CD4-positive, alpha-beta T cell (primary cell): ENCODE data around the gene FEV. TPM values are rescaled to one million over a fixed set of nuclear protein-coding genes. Genes with fewer than 3 reads are reported as not detected.

Experiments used
- ATAC-seq: fragments of 200-7000 bp; cut with Tn5 transposase; one replicate; pipeline ENCODE4 v1.10.0; 2022; ENCODE audit warnings: mild to moderate bottlenecking; ENCODE audit not compliant: poor library complexity
- CTCF ChIA-PET: fragments of 350-600 bp; sonication (Branson Sonifier 250); formaldehyde crosslinking; loops from one replicate; lab custom pipeline; 2021; ENCODE audit warnings: antibody characterized with exemption, inconsistent platforms; lab: Charles Lee
- POLR2A ChIA-PET: fragments of 350-600 bp; sonication (Branson Sonifier 250); formaldehyde crosslinking; loops from one replicate; lab custom pipeline; 2021; ENCODE audit warnings: antibody characterized with exemption, inconsistent platforms; lab: Charles Lee
- DNase-seq, 14 experiments: peaks; one replicate each; pipeline ENCODE4 v3.0.0-alpha.2; 2013 to 2020; ENCODE audit warnings: mixed read lengths in 2 of 14
- H3K27ac ChIP-seq, 2 donors: one replicate each; pipeline versions ENCODE4 v1.5.1 to v1.7.0; 2013; ENCODE audit warnings: low read length in 2 of 2, low read depth in 1 of 2, mild to moderate bottlenecking in 1 of 2
- H3K27me3 ChIP-seq, 2 experiments: 1 replicate in 1 of 2; 2 replicates in 1 of 2; pipeline versions ENCODE4 v1.6.1 to v1.7.0; 2013; ENCODE audit warnings: low read length in 2 of 2, control low read depth in 1 of 2, mild to moderate bottlenecking in 1 of 2, moderate library complexity in 1 of 2; ENCODE audit not compliant: insufficient read depth in 2 of 2, control insufficient read depth in 1 of 2
- H3K36me3 ChIP-seq: one replicate; pipeline ENCODE4 v1.6.1; 2013; ENCODE audit warnings: low read length, control low read depth; ENCODE audit not compliant: insufficient read depth
- H3K4me1 ChIP-seq: one replicate; pipeline ENCODE4 v1.6.1; 2013; ENCODE audit warnings: low read length, control low read depth; ENCODE audit not compliant: insufficient read depth
- H3K4me3 ChIP-seq: one replicate; pipeline ENCODE4 v1.5.1; 2013; ENCODE audit warnings: mild to moderate bottlenecking, low read length, moderate library complexity
- H3K9me3 ChIP-seq, 2 experiments: 1 replicate in 1 of 2; 2 replicates in 1 of 2; pipeline versions ENCODE4 v1.6.1 to v1.7.0; 2013; ENCODE audit warnings: low read length in 2 of 2, mild to moderate bottlenecking in 2 of 2, control low read depth in 1 of 2, moderate library complexity in 1 of 2; ENCODE audit not compliant: control insufficient read depth in 1 of 2, insufficient read depth in 1 of 2
- H3K27ac Mint-ChIP-seq: one replicate; pipeline ENCODE4 v1.8.0; 2020; ENCODE audit warnings: mixed read lengths
- H3K27me3 Mint-ChIP-seq: one replicate; pipeline ENCODE4 v1.8.0; 2021; ENCODE audit warnings: mixed read lengths
- H3K36me3 Mint-ChIP-seq: one replicate; pipeline ENCODE4 v1.8.0; 2021; ENCODE audit warnings: low read depth, mixed read lengths
- H3K4me1 Mint-ChIP-seq: one replicate; pipeline ENCODE4 v1.8.0; 2021; ENCODE audit warnings: low read depth, mixed read lengths
- H3K4me3 Mint-ChIP-seq: one replicate; pipeline ENCODE4 v1.8.0; 2020; ENCODE audit warnings: mild to moderate bottlenecking, mixed read lengths
- H3K9me3 Mint-ChIP-seq: one replicate; pipeline ENCODE4 v1.8.0; 2020; ENCODE audit warnings: mixed read lengths
- intact Hi-C, 2 experiments: fragments of 100-400 bp; cut with DNase I in 1 of 2; cut with micrococcal nuclease in 1 of 2; formaldehyde crosslinking; loops; one replicate each; pipeline versions ENCODE4 v1.15.1 to v1.9.0; 2023 to 2025; cut with DNase I, micrococcal nuclease
- polyA plus RNA-seq, 2 donors: library from polyadenylated mRNA; unstranded; fragments of 120-200 nt; gene quantifications; one replicate each; pipeline ENCODE4 v1.2.1, GENCODE V29; 2013
- total RNA-seq, 174 experiments: library from RNA in 2 of 174; stranded (reverse) in 2 of 174; gene quantifications; one replicate each; pipeline ENCODE4 v1.2.3 and lab custom pipeline; 2021 to 2026
- TF ChIP-seq, protein P1 (sequence below): fragments of 200-600 bp; IDR thresholded peaks from one replicate; pipeline ENCODE4 v1.8.0; 2022; ENCODE audit warnings: antibody characterized with exemption, mild to moderate bottlenecking

The FEV gene
- total RNA-seq (not detected), total RNA-seq (lab: John Stamatoyannopoulos, UW) (0 to 0.10 (median 0) reads per million in 172 experiments)
- not detected for polyA plus RNA-seq (2013, experiment 1 of 2)
- not detected for polyA plus RNA-seq (2013, experiment 2 of 2)

DNA sequence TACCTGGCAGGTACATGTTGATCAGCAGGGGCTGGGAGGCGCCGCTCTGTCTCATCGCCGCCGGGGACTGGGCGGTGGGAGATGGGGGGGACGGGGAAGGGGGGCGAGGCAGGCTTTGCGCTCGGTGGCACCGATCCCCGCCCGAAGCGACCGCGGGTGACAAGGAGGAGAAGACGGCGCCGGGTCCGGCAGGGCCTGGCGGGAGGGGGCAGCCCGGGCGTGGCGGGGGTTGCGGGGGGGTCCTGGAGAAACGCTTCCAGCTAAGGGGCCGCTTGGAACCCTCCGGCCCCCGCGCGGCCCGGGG, at the start of gene FEV:
Gene FEV, minus strand, starts transcription at position 164 of the 304 bp plus-strand sequence. Its CDS starts 109 bp downstream, at position 55.
- ATAC-seq (no peak), DNase-seq (no peak)
- peaks cover 42% of the 10 kb centered on the region for H3K4me1 Mint-ChIP-seq
- H3K4me3 ChIP-seq: no peak within 1 kb of the TSS
- H3K27ac Mint-ChIP-seq: no peak within 1 kb of the TSS
- peaks cover 48% of the 10 kb centered on the region for H3K4me1 ChIP-seq
- no peak within 1 kb of the TSS for H3K4me3 Mint-ChIP-seq
- H3K27me3 ChIP-seq: peaks cover 82 to 93% of the 10 kb centered on the region in 2 experiments
- H3K36me3 ChIP-seq: no peaks in the 10 kb centered on the region
- ChIA-PET POLR2A (no interaction called here), CTCF (no interaction called here)
- intact Hi-C loops: no loop called here
- H3K36me3 Mint-ChIP-seq: no peaks in the 10 kb centered on the region
- no peaks in the 10 kb centered on the region for H3K9me3 Mint-ChIP-seq
- H3K27me3 Mint-ChIP-seq: peaks cover 89% of the 10 kb centered on the region
- H3K27ac ChIP-seq: no peak within 1 kb of the TSS
- TF ChIP-seq, protein P1, sequence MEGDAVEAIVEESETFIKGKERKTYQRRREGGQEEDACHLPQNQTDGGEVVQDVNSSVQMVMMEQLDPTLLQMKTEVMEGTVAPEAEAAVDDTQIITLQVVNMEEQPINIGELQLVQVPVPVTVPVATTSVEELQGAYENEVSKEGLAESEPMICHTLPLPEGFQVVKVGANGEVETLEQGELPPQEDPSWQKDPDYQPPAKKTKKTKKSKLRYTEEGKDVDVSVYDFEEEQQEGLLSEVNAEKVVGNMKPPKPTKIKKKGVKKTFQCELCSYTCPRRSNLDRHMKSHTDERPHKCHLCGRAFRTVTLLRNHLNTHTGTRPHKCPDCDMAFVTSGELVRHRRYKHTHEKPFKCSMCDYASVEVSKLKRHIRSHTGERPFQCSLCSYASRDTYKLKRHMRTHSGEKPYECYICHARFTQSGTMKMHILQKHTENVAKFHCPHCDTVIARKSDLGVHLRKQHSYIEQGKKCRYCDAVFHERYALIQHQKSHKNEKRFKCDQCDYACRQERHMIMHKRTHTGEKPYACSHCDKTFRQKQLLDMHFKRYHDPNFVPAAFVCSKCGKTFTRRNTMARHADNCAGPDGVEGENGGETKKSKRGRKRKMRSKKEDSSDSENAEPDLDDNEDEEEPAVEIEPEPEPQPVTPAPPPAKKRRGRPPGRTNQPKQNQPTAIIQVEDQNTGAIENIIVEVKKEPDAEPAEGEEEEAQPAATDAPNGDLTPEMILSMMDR: no peak
- H3K9me3 ChIP-seq: peaks cover 0 to 19% of the 10 kb centered on the region in 2 experiments

DNA sequence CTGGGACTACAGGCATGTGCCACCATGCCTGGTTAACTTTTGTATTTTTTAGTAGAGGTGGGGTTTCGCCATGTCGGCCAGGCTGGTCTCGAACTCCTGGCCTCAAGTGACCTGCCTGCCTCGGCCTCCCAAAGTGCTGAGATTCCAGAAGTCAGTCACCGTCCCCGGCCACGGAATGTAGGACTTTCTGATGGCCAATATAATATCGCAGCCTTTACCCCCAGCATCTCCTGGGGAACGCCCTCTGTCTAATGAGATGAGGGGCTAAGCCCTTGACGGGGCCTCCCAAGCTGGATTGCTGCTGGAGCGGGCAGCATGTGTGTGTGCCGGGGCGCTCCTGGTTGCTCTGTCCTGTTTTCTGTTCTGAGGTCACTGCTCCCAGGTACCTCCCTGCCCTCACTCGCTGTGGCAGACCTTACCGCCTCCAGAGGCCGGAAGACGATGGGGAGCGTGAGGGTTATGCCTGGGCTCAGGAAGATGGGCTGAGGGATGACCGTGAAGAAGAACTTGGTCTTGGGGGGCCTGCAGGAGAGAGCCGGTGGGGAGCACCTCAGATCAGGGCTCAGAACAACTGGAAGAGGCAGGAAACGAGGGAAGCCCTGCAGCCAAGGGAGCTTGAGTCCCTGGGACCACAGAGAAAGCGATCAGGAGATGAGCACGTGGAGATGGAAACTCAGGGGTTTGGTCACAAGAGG, 47.2 kb upstream of the FEV start:
- CTCF ChIA-PET: interaction anchor here (0.7 kb wide), 1 partner anchor 705 kb away, joined by 4 read pairs; no protein-coding TSS in a partner anchor
- Histone ChIP-seq H3K4me3 (no peak overlapping the region), H3K4me1 (no peaks in the 10 kb centered on the region), H3K27ac (no peak overlapping the region), H3K36me3 (no peaks in the 10 kb centered on the region), H3K9me3 (no peaks in the 10 kb centered on the region), H3K27me3 (peaks cover 3 to 25% of the 10 kb centered on the region in 2 experiments)
- TF ChIP-seq, protein P1: no peak
- ATAC-seq (no peak), DNase-seq (no peak)
- intact Hi-C loops: no loop called here
- Mint-ChIP-seq H3K4me1 (no peaks in the 10 kb centered on the region), H3K36me3 (no peaks in the 10 kb centered on the region), H3K4me3 (no peak overlapping the region), H3K27me3 (peaks cover 56% of the 10 kb centered on the region), H3K9me3 (no peaks in the 10 kb centered on the region), H3K27ac (no peak overlapping the region)
- POLR2A ChIA-PET: no interaction called here

DNA sequence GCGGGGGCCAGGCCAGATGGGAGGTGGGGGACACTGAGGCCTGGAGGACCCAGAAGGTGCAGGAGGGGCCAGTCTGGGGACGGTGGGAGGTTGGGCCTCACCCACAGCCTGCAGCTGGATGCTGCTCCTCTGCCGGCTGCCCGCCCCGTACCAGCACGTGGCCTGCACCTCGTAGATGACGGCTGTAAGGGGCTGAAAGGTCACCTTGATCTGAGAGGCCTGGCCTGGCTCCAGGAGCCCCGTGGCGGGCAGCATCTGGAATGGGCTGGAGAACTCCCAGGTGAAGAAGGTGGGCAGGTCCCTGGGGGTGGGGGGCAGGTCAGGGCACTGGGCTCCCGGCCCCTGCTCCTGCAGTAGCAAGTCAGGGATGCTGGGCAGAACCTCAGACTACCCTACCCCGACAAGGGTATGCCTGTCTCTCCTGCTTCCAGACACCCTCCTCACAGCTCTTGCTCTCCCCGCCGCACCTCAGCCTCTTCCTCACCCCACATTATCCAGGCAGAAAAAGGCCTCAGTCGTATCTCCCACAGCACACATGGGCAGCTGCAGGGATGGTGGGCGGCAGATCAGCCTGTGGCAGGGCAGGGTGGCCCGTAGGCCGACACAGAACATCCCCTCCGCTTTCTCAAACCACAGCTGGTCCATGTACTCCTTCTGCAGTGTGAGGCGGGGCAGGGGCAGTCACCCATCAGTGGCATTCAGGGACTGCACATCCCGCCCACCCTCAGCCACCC, 46.2 kb upstream of the FEV start:
- TF ChIP-seq, protein P1: no peak
- Mint-ChIP-seq H3K4me3 (no peak overlapping the region), H3K27ac (no peak overlapping the region), H3K27me3 (peaks cover 49% of the 10 kb centered on the region), H3K36me3 (no peaks in the 10 kb centered on the region), H3K4me1 (no peaks in the 10 kb centered on the region), H3K9me3 (no peaks in the 10 kb centered on the region)
- POLR2A ChIA-PET: no interaction called here
- H3K36me3 ChIP-seq: no peaks in the 10 kb centered on the region
- ATAC-seq (no peak), DNase-seq (no peak)
- CTCF ChIA-PET: interaction anchor here (3.5 kb wide), 1 partner anchor 124 kb away, joined by 19 read pairs; no protein-coding TSS in a partner anchor
- no peak overlapping the region for H3K27ac ChIP-seq
- no peaks in the 10 kb centered on the region for H3K4me1 ChIP-seq
- H3K4me3 ChIP-seq: no peak overlapping the region
- intact Hi-C loops: no loop called here
- peaks cover 3 to 25% of the 10 kb centered on the region in 2 experiments for H3K27me3 ChIP-seq
- H3K9me3 ChIP-seq: no peaks in the 10 kb centered on the region
